ENCODE measurements around the gene RELL2.

Gene RELL2

DNA sequence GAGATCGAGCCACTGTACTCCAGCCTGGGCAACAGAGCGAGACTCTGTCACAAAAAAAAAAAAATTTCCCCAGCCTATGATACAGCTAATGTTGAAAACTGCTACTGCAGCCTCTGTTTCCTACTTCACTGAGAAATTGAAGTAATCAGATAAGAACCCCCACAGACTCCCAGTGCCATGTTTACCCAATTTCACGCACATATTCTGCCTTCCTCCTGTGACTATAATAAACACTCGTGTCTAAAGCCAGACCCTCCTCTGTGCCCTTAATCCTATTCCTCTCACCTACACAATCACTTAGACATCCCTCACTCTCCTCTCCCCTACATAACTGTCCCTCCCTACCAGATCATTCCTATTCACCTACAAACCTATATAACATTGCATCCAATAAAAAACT is 38.9 kb downstream of the RELL2 start:
- DNase-seq (ENCODE audit: low read depth in 1 of 2, low spot score in 1 of 2) = no peak

DNA sequence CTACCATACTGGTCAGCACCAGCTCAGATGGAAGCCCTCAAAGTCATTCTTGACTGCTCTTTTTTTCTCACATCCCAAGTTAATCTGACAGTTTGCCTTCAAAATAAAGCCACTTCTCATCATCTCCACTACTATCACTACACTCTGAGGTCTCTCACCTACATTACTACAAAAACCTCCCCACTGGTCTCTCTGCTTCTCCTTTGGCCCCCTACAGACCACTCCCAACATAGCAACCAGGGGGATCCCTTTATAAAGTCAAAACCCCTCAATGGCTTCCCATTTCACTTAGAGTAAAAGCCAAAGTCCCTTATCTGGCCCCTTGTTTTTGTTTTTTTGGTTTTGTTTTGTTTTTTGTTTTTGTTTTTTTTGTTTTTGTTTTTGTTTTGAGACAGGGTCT is 40.6 kb downstream of the RELL2 start:
- no peak for DNase-seq (ENCODE audit: low read depth in 1 of 2, low spot score in 1 of 2)

DNA sequence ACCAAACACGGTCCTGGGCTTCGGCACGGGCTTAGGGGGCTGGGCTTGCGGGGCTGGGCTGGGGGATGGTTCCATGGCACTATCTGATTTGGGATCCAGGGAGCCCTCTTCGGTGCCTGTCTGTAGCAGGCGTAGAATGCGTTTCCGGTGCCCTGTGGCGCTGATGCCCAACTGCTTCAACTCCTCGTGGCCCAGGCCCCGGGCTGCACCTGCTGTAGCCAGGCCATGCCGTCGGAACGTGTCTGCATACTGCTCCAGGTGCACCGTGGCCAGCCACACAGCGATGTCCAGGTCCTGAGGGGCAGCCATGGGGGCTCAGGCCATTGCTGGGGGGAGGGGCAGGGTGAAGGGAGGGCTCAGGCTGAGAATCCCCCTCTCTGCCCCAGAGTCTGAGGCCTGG is 43.4 kb downstream of the RELL2 start:
- DNase-seq (ENCODE audit: low read depth in 1 of 2, low spot score in 1 of 2) = no peak

DNA sequence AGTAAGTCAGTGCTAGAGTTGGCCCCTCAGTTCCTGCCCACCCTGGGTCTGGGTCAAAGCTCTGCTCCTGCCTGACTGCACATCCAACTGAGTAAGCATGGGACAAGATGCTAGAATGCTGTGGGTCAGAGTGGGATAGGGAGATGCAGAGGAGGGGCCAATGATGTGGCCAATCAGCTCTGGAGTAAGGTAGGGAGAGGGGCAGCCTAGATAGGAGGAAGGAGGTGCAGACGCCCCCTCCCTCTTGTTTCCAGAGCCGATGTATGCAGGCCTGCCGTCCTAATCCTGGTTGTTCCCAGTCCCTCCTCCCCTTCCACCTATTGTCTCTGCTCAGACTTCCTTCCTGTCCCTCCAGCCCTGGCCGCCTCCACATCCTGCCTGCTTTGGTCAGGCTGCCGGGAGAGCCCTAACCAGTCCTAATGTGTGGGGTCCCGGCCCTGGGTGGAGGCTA is 44.0 kb downstream of the RELL2 start:
- DNase-seq (ENCODE audit: low read depth in 1 of 2, low spot score in 1 of 2) = no peak

DNA sequence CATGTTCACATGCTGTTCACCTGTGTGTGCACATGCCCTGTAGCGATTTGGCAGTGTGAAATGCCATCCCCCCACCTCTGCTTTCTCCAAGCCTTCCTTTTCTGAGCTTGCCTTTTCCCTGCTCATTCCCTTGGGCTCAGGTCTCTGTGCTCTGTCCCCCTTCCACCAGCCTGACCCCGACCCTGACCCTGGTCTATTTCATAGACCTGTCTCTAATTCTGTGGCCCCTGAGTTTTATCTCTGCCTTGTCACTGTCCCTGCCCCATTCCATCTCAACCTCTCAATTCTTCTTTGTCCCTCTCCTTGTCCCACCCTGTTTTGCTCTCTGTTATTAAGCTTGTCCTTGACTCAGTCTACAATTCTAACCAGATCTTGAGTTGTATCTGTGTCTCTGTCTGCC is 44.5 kb downstream of the RELL2 start:
- no peak for DNase-seq (ENCODE audit: low read depth in 1 of 2, low spot score in 1 of 2)

DNA sequence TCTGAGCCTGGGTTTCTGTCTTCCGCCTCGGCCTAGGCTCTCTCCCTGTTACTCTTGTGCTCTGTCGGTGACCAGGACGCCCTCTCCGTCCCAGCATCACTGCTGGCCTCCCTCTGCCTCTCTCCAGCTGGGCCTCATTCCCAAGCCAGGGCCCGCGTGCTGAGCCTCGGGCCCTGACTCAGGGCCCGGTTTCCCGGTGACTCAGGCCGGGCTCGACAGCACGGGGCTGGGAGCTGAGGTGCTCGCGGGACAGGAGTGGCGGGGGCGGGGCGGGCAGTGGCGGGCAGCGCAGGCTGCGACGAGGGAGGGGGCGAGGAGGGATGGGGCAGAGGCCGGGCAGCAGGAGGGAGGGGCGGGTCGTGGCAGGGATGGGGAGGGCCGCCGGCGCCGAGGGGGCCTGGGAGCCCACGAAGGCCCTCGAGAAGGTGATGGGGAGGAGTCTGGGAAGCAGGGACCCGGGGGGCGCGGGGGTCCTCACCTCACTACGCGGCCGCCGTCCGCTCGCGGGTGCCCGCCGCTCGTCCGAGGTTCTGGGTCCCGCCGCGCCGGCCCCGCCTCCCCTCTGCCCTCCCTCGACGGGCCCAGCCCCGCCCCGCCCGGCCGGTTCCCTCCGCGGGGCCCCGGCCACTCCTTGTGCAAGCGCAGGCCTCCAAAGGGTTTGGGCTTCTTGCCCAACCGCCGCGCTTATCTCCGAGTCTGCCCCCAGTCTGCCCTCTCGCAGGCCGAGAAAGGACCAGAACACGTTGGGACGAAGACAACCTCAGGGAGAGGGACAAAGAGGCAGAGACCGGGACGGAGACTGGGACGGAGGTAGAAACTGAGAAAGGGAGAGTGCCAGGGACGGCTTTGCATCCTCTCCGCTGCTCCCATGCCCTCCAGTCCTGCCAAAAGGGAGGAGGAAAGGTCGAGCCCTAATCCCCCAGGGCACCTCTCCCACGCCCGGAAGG is 45.2 kb downstream of the RELL2 start, which contains the start of gene ARAP3:
TSS of gene ARAP3 (minus strand) at position 536 of the 947 bp plus-strand sequence. CDS start 1,744 bp downstream, outside the sequence.
- peak in 1 of 2 donors; percentile 22 for DNase-seq (ENCODE audit: low read depth in 1 of 2, low spot score in 1 of 2)

DNA sequence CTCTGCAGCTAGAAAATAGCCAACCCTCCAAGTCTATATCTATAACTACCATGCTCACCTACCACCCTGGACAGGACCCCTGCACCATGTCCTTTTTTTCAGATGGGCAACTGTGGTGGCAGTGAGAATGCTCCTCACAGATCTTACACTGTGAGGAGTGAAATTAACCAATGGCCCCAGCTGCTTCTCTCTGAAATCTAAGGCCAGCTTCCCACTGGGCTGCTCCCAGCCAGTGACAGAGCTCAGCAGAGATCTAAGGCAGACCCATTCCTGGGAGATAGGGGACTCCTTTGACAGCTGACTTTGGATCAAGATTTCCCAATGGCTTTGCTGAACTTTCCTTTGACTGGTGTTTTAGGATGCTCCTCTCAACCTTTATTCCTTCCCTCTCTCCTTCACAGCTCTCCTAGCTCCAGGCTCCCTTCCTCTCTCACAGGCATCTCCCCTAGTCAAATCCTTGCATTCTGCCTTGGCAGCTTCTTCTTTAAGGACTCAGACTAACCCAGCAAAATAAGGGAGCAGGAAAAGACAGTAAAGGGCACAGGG is 46.9 kb downstream of the RELL2 start:
- DNase-seq (ENCODE audit: low read depth in 1 of 2, low spot score in 1 of 2) = no peak

DNA sequence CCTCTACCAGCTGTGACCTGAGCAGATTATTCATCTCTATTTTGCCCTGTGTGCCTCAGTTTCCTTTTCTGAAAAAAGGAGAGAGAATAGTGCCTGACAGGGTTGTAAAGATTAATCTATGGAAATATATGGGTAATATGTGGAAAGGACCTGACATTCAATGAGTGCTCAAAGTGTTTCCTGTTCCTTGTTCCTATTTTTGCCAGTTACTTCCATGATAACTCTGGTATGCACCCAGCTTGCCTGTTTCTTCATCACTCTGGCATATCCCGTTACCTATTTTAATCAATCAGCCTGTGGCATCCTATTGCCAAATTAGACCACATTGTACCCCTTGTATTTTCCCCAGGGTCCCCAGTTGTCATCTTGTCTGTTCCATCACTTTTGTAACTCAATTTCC is 48.8 kb downstream of the RELL2 start:
- no peak for DNase-seq (ENCODE audit: low read depth in 1 of 2, low spot score in 1 of 2)

DNA sequence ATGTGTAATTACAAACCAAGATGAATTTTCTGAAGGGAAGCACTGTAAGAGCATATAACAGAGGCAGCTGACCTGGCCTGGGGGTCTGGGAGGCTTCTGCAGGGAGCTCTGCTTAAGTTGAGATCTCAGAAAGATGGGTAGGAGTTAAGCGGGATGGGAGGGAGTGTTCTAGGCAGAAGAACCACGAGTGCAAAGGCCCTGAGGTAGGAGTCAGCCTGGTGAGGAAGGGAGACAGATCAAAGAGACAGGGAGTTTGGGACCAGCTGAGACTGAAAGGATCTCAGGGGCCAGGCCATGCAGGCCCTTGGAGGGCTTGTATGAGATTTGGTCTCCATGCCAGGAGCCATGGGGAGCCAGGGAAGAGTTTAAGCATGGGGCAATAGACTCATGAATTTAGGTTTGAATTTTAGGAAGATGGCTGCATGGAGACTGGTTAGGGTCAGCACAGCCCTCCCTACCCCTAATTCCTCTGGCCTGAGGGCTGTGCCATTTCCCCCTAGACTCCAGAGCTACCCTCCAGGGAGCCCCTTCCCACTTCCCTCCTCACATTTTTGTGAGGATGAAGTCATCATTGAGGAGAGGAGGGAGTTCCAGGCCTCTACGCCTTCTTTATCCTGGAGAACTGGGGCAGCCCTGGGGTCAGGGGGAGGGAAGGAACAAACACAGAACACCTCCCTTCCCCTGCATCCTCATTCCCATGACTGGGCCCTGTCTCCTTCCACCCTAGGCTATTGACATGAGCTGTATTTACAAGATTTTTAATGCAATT is 50.0 kb downstream of the RELL2 start:
- DNase-seq (ENCODE audit: low read depth in 1 of 2, low spot score in 1 of 2) = no peak
